Measurements from ENCODE around the gene GRID2. TPM values are rescaled to one million over a fixed set of nuclear protein-coding genes. Genes with fewer than 3 reads are reported as not detected.

Gene GRID2
- total and polyA plus RNA-seq, 2 of the 4 experiments (the other 2 are of a cell fraction), result under 0.01 TPM; not detected in 1

GRCh38 chr4:93061826-93062225 is 758.1 kb downstream of the GRID2 start:
- H2AFZ ChIP-seq (replicated peaks; ENCODE audit: low read length, poor library complexity), result no peak overlapping the region
- no peak overlapping the region for H4K8ac ChIP-seq (ENCODE audit: low read depth in 2 of 2, low read length in 2 of 2)
- H4K20me1 ChIP-seq (ENCODE audit: insufficient read depth, low read length), result no peaks in the 10 kb centered on the region
- H3K23ac ChIP-seq (ENCODE audit: low read depth, low read length), result no peak overlapping the region
- H3K27ac ChIP-seq (ENCODE audit: insufficient read depth, low read length), result no peak overlapping the region
- TF ChIP-seq MAFK (IDR thresholded peaks at IDR 0.05; ENCODE audit: low read depth, low read length), result no peak
- no peak for TF ChIP-seq MXI1 (IDR thresholded peaks at IDR 0.05; ENCODE audit: borderline replicate concordance, low read depth, low read length)
- no peak for TF ChIP-seq MAZ (IDR thresholded peaks at IDR 0.05; ENCODE audit: borderline replicate concordance, low read depth, low read length)
- TF ChIP-seq CTCF (conservative IDR thresholded peaks at IDR 0.05; ENCODE audit: low read depth, low read length), result no peak
- no peak for TF ChIP-seq CEBPB (IDR thresholded peaks at IDR 0.05; ENCODE audit: low read depth, low read length)
- TF ChIP-seq USF2 (IDR thresholded peaks at IDR 0.05; ENCODE audit: low read depth, low read length), result no peak
- no peak for TF ChIP-seq CHD1 (IDR thresholded peaks at IDR 0.05; ENCODE audit: low read depth, low read length)
- no peak for TF ChIP-seq NFE2L2 (IDR thresholded peaks at IDR 0.05; ENCODE audit: low read depth, low read length)
- TF ChIP-seq RCOR1 (IDR thresholded peaks at IDR 0.05; ENCODE audit: insufficient replicate concordance, low read length), result no peak
- H2BK15ac ChIP-seq (ENCODE audit: low read depth, low read length), result no peak overlapping the region
- H3K4me1 ChIP-seq (ENCODE audit: control insufficient read depth, insufficient read depth, low read length), result no peaks in the 10 kb centered on the region
- ChIA-PET POLR2A (ENCODE audit: unreplicated experiment) (no interaction called here), CTCF (interaction anchor here (1.1 kb wide), 1 partner anchor 12 kb away, joined by 3 read pairs; no protein-coding TSS in a partner anchor)
- H3K4ac ChIP-seq (ENCODE audit: low read depth, low read length), result no peak overlapping the region
- H2BK120ac ChIP-seq (ENCODE audit: low read depth, low read length), result no peak overlapping the region
- no peak overlapping the region for H3K14ac ChIP-seq (replicated peaks; ENCODE audit: low read depth, low read length)
- DNase-seq (no peak), ATAC-seq (ENCODE audit: low read depth) (no peak)
- H2AK9ac ChIP-seq (replicated peaks; ENCODE audit: low read depth, low read length, poor library complexity), result no peak overlapping the region
- H3K9me3 ChIP-seq (ENCODE audit: control insufficient read depth, insufficient read depth, low read length), result no peaks in the 10 kb centered on the region
- H3K56ac ChIP-seq (ENCODE audit: extremely low read depth, insufficient read depth, low read length), result no peak overlapping the region
- no peak overlapping the region for H3K4me3 ChIP-seq (ENCODE audit: insufficient read depth, low read depth, low read length)
- H3K18ac ChIP-seq (ENCODE audit: low read depth, low read length), result no peak overlapping the region
- H3K36me3 ChIP-seq (ENCODE audit: control insufficient read depth, insufficient read depth, low read length), result no peaks in the 10 kb centered on the region
- no peak overlapping the region for H3K9ac ChIP-seq (ENCODE audit: low read depth, low read length)
- intact Hi-C loops (cut with micrococcal nuclease), result no loop called here
- WGBS, 2 experiments (ENCODE audit: extremely low coverage in 2 of 2, insufficient read length in 1 of 2), result no CpG with 5 or more reads among the region's 2 CpGs
- no peaks in the 10 kb centered on the region for H3K9me1 ChIP-seq (ENCODE audit: insufficient read depth, low read length)
- no peaks in the 10 kb centered on the region for H3K27me3 ChIP-seq (ENCODE audit: control insufficient read depth, insufficient read depth, low read length)
- in situ Hi-C loops (cut with MboI; ENCODE audit: low sequenced_read_pairs), result no loop called here
- BruUV-seq (replicated peaks), result no TSS peak
- H4K91ac ChIP-seq (ENCODE audit: insufficient read depth, low read depth, low read length), result no peak overlapping the region
- H2BK5ac ChIP-seq (ENCODE audit: low read depth, low read length, poor library complexity, severe bottlenecking), result no peak overlapping the region
- no peaks in the 10 kb centered on the region for H3K79me1 ChIP-seq (ENCODE audit: low read depth in 1 of 2, low read length in 2 of 2)
- H2BK20ac ChIP-seq (ENCODE audit: low read depth, low read length), result no peak overlapping the region
- H3K4me2 ChIP-seq (ENCODE audit: low read depth, low read length), result no peak overlapping the region
- dilution Hi-C loops (cut with HindIII; ENCODE audit: low sequenced_read_pairs, unreplicated experiment), result no loop called here
- no peak overlapping the region for H4K5ac ChIP-seq (ENCODE audit: low read depth, low read length)
- no peak overlapping the region for H2AK5ac ChIP-seq (ENCODE audit: low read depth, low read length)
